GM23338 (cell line): Measurements from ENCODE around the gene NUP50. TPM values are rescaled to one million over a fixed set of nuclear protein-coding genes. Genes with fewer than 3 reads are reported as not detected.
A peak's percentile ranks its signal among the peaks of the same experiment; 100 is the strongest.

Source experiments
- ATAC-seq: fragments of 200-7000 bp; cut with Tn5 transposase; 3 replicates; pipeline ENCODE4 v1.9.1; 2020
- DNase-seq: peaks from one replicate; pipeline ENCODE4 v3.0.0-alpha.2; 2015; ENCODE audit warnings: low spot score
- H2AFZ ChIP-seq: fragments of 200-600 bp; sonication (generic); 2 replicates; pipeline ENCODE4 v1.8.0; 2016; ENCODE audit warnings: antibody characterized with exemption, mild to moderate bottlenecking, moderate library complexity
- H3F3A ChIP-seq: fragments of 200-600 bp; sonication (generic); replicated peaks from 2 replicates; pipeline ENCODE4 v1.8.0; 2017; ENCODE audit warnings: antibody characterized with exemption, mixed run types, low read depth
- H3K27ac ChIP-seq: fragments of 200-600 bp; sonication (generic); 2 replicates; pipeline ENCODE4 v1.6.1; 2016; ENCODE audit warnings: low read depth
- H3K27me3 ChIP-seq: fragments of 200-600 bp; sonication (generic); 2 replicates; pipeline ENCODE4 v1.8.0; 2016; ENCODE audit warnings: mild to moderate bottlenecking, mixed run types, moderate library complexity; ENCODE audit not compliant: insufficient read depth
- H3K36me3 ChIP-seq: fragments of 200-600 bp; sonication (generic); 2 replicates; pipeline ENCODE4 v1.8.0; 2016; ENCODE audit warnings: mild to moderate bottlenecking; ENCODE audit not compliant: insufficient read depth
- H3K4me1 ChIP-seq: fragments of 200-600 bp; sonication (generic); 2 replicates; pipeline ENCODE4 v1.8.0; 2016; ENCODE audit warnings: mild to moderate bottlenecking, moderate library complexity; ENCODE audit not compliant: insufficient read depth
- H3K4me2 ChIP-seq: fragments of 200-600 bp; sonication (generic); 2 replicates; pipeline ENCODE4 v1.7.1; 2017; ENCODE audit warnings: mixed run types
- H3K4me3 ChIP-seq: fragments of 200-600 bp; sonication (generic); 2 replicates; pipeline ENCODE4 v1.6.1; 2016; ENCODE audit warnings: mixed run types
- H3K79me2 ChIP-seq: fragments of 200-600 bp; sonication (generic); replicated peaks from 2 replicates; pipeline ENCODE4 v1.8.0; 2017; ENCODE audit warnings: mild to moderate bottlenecking; ENCODE audit not compliant: insufficient read depth
- H3K9me2 ChIP-seq: fragments of 200-600 bp; sonication (generic); 2 replicates; pipeline ENCODE4 v1.8.0; 2017; ENCODE audit not compliant: insufficient read depth
- H4K20me1 ChIP-seq: fragments of 200-600 bp; sonication (generic); replicated peaks from 2 replicates; pipeline ENCODE4 v1.8.0; 2017; ENCODE audit warnings: mild to moderate bottlenecking; ENCODE audit not compliant: insufficient read depth
- H3K27ac Mint-ChIP-seq: 2 replicates; pipeline ENCODE4 v1.8.0; 2020; ENCODE audit warnings: inconsistent platforms, mild to moderate bottlenecking, moderate library complexity, mixed read lengths
- H3K27me3 Mint-ChIP-seq: 3 replicates; pipeline ENCODE4 v1.8.0; 2022; ENCODE audit warnings: low read depth, mild to moderate bottlenecking, moderate library complexity, mixed read lengths, inconsistent platforms; ENCODE audit not compliant: insufficient read depth, poor library complexity
- H3K36me3 Mint-ChIP-seq: 3 replicates; pipeline ENCODE4 v1.8.0; 2021; ENCODE audit warnings: low read depth, mild to moderate bottlenecking, inconsistent platforms, moderate library complexity, mixed read lengths
- H3K4me1 Mint-ChIP-seq: 3 replicates; pipeline ENCODE4 v1.8.0; 2020; ENCODE audit warnings: mild to moderate bottlenecking, inconsistent platforms, mixed read lengths
- H3K4me3 Mint-ChIP-seq: 3 replicates; pipeline ENCODE4 v1.8.0; 2021; ENCODE audit warnings: moderate library complexity, mild to moderate bottlenecking, inconsistent platforms, mixed read lengths
- H3K9me3 Mint-ChIP-seq: 3 replicates; pipeline ENCODE4 v1.8.0; 2020; ENCODE audit warnings: moderate library complexity, mild to moderate bottlenecking, inconsistent platforms, mixed read lengths
- CREB1 ChIP-seq: fragments of 250-450 bp; sonication (Bioruptor Pico); IDR thresholded peaks from 2 replicates; pipeline ENCODE4 v1.5.0; 2020; ENCODE audit warnings: low read depth, mild to moderate bottlenecking, moderate library complexity
- EZH2 ChIP-seq: fragments of 200-600 bp; sonication (generic); IDR thresholded peaks from one replicate; pipeline ENCODE4 v1.8.0; 2017; ENCODE audit warnings: antibody characterized with exemption, mild to moderate bottlenecking, low read depth; ENCODE audit not compliant: unreplicated experiment
- EZH2phosphoT487 ChIP-seq: fragments of 200-600 bp; sonication (generic); IDR thresholded peaks from one replicate; pipeline ENCODE4 v1.8.1; 2018; ENCODE audit warnings: antibody characterized with exemption; ENCODE audit not compliant: unreplicated experiment
- JUNB ChIP-seq: IDR thresholded peaks from one replicate; pipeline ENCODE4 v1.6.1; 2016; ENCODE audit warnings: antibody characterized with exemption; ENCODE audit not compliant: unreplicated experiment
- NANOG ChIP-seq: IDR thresholded peaks from 2 replicates; pipeline ENCODE4 v1.6.1; 2016; ENCODE audit warnings: antibody characterized with exemption, borderline replicate concordance
- POLR2AphosphoS5 ChIP-seq: IDR thresholded peaks from 2 replicates; pipeline ENCODE4 v1.6.1; 2016; ENCODE audit warnings: antibody characterized with exemption, low read depth
- REST ChIP-seq: IDR thresholded peaks from one replicate; pipeline ENCODE4 v1.6.1; 2018; ENCODE audit warnings: antibody characterized with exemption; ENCODE audit not compliant: unreplicated experiment
- STAT1 ChIP-seq: IDR thresholded peaks from one replicate; pipeline ENCODE4 v1.6.1; 2016; ENCODE audit warnings: antibody characterized with exemption; ENCODE audit not compliant: unreplicated experiment
- ZNF114 ChIP-seq: fragments of 250-450 bp; sonication (Bioruptor Pico); IDR thresholded peaks from 2 replicates; pipeline ENCODE4 v1.5.0; 2020; ENCODE audit warnings: mild to moderate bottlenecking, moderate library complexity
- ZNF331 ChIP-seq: fragments of 250-450 bp; sonication (Bioruptor Pico); IDR thresholded peaks from 2 replicates; pipeline ENCODE4 v1.5.0; 2020; ENCODE audit warnings: low read depth, mild to moderate bottlenecking, moderate library complexity
- polyA plus RNA-seq: library from polyadenylated mRNA; unstranded; fragments of >200 nt; fragmentation: Nextera tagmentation; extraction: Ambion mirVana; gene quantifications from 2 replicates; pipeline ENCODE4 v1.2.1, GENCODE V29; 2016
- total RNA-seq: library from RNA; depleted of rRNA; stranded (reverse); fragments of >200 nt; shearing (Covaris generic); gene quantifications from 2 replicates; pipeline ENCODE4 v1.2.3, GENCODE V29; 2014
- TF ChIP-seq, protein P1 (sequence below): fragments of 250-450 bp; sonication (Bioruptor Pico); IDR thresholded peaks from 2 replicates; pipeline ENCODE4 v1.5.0; 2020; ENCODE audit warnings: mild to moderate bottlenecking, moderate library complexity
- TF ChIP-seq, protein P2 (sequence below), 2 experiments: fragments of 200-600 bp in 1 of 2; sonication (generic) in 1 of 2; conservative IDR thresholded peaks; 2 replicates each; pipeline versions ENCODE4 v1.5.1 to v1.6.1; 2016 to 2017; ENCODE audit warnings: antibody characterized with exemption in 2 of 2, low read depth in 2 of 2, mild to moderate bottlenecking in 2 of 2, moderate library complexity in 1 of 2
- TF ChIP-seq, protein P3 (sequence below): IDR thresholded peaks from 2 replicates; pipeline ENCODE4 v1.6.1; 2016; ENCODE audit warnings: antibody characterized with exemption

The NUP50 gene
- total and polyA plus RNA-seq, 2 experiments from 2014 or later: 45.9 to 96.6 TPM

- Histone ChIP-seq H3K79me2 (peaks cover 24% of the 10 kb centered on the region), H3K4me2 (peak overlapping the region; percentile 62), H2AFZ (no peak overlapping the region), H4K20me1 (peaks cover 13% of the 10 kb centered on the region), H3F3A (no peaks in the 10 kb centered on the region; the same call in 1 of the 2 replicates), H3K27ac (no peak overlapping the region), H3K36me3 (no peaks in the 10 kb centered on the region), H3K4me1 (peaks cover 10% of the 10 kb centered on the region), H3K27me3 (no peaks in the 10 kb centered on the region), H3K9me2 (no peaks in the 10 kb centered on the region), H3K4me3 (no peak overlapping the region)
- Mint-ChIP-seq H3K27ac (peak overlapping the region; percentile 80), H3K9me3 (no peaks in the 10 kb centered on the region), H3K4me3 (peak overlapping the region; percentile 36; the same call in 2 of the 3 replicates), H3K36me3 (peaks cover 6% of the 10 kb centered on the region; the same call in 2 of the 3 replicates), H3K4me1 (peaks cover 39% of the 10 kb centered on the region), H3K27me3 (peaks cover 7% of the 10 kb centered on the region)
- ATAC-seq: no peak
- no peak for TF ChIP-seq EZH2
- TF ChIP-seq EZH2phosphoT487: no peak
- TF ChIP-seq ZNF331 (CRISPR knock-in tag): no peak
- no peak for TF ChIP-seq POLR2AphosphoS5
- no peak for TF ChIP-seq STAT1
- TF ChIP-seq, protein P1, sequence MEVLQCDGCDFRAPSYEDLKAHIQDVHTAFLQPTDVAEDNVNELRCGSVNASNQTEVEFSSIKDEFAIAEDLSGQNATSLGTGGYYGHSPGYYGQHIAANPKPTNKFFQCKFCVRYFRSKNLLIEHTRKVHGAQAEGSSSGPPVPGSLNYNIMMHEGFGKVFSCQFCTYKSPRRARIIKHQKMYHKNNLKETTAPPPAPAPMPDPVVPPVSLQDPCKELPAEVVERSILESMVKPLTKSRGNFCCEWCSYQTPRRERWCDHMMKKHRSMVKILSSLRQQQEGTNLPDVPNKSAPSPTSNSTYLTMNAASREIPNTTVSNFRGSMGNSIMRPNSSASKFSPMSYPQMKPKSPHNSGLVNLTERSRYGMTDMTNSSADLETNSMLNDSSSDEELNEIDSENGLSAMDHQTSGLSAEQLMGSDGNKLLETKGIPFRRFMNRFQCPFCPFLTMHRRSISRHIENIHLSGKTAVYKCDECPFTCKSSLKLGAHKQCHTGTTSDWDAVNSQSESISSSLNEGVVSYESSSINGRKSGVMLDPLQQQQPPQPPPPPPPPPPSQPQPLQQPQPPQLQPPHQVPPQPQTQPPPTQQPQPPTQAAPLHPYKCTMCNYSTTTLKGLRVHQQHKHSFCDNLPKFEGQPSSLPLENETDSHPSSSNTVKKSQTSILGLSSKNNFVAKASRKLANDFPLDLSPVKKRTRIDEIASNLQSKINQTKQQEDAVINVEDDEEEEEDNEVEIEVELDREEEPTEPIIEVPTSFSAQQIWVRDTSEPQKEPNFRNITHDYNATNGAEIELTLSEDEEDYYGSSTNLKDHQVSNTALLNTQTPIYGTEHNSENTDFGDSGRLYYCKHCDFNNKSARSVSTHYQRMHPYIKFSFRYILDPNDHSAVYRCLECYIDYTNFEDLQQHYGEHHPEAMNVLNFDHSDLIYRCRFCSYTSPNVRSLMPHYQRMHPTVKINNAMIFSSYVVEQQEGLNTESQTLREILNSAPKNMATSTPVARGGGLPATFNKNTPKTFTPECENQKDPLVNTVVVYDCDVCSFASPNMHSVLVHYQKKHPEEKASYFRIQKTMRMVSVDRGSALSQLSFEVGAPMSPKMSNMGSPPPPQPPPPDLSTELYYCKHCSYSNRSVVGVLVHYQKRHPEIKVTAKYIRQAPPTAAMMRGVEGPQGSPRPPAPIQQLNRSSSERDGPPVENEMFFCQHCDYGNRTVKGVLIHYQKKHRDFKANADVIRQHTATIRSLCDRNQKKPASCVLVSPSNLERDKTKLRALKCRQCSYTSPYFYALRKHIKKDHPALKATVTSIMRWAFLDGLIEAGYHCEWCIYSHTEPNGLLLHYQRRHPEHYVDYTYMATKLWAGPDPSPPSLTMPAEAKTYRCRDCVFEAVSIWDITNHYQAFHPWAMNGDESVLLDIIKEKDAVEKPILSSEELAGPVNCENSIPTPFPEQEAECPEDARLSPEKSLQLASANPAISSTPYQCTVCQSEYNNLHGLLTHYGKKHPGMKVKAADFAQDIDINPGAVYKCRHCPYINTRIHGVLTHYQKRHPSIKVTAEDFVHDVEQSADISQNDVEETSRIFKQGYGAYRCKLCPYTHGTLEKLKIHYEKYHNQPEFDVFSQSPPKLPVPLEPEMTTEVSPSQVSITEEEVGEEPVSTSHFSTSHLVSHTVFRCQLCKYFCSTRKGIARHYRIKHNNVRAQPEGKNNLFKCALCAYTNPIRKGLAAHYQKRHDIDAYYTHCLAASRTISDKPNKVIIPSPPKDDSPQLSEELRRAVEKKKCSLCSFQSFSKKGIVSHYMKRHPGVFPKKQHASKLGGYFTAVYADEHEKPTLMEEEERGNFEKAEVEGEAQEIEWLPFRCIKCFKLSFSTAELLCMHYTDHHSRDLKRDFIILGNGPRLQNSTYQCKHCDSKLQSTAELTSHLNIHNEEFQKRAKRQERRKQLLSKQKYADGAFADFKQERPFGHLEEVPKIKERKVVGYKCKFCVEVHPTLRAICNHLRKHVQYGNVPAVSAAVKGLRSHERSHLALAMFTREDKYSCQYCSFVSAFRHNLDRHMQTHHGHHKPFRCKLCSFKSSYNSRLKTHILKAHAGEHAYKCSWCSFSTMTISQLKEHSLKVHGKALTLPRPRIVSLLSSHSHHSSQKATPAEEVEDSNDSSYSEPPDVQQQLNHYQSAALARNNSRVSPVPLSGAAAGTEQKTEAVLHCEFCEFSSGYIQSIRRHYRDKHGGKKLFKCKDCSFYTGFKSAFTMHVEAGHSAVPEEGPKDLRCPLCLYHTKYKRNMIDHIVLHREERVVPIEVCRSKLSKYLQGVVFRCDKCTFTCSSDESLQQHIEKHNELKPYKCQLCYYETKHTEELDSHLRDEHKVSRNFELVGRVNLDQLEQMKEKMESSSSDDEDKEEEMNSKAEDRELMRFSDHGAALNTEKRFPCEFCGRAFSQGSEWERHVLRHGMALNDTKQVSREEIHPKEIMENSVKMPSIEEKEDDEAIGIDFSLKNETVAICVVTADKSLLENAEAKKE (CRISPR knock-in tag): no peak
- TF ChIP-seq ZNF114: no peak
- TF ChIP-seq CREB1 (CRISPR knock-in tag): no peak
- TF ChIP-seq, protein P2, sequence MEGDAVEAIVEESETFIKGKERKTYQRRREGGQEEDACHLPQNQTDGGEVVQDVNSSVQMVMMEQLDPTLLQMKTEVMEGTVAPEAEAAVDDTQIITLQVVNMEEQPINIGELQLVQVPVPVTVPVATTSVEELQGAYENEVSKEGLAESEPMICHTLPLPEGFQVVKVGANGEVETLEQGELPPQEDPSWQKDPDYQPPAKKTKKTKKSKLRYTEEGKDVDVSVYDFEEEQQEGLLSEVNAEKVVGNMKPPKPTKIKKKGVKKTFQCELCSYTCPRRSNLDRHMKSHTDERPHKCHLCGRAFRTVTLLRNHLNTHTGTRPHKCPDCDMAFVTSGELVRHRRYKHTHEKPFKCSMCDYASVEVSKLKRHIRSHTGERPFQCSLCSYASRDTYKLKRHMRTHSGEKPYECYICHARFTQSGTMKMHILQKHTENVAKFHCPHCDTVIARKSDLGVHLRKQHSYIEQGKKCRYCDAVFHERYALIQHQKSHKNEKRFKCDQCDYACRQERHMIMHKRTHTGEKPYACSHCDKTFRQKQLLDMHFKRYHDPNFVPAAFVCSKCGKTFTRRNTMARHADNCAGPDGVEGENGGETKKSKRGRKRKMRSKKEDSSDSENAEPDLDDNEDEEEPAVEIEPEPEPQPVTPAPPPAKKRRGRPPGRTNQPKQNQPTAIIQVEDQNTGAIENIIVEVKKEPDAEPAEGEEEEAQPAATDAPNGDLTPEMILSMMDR (conservative IDR thresholded peaks at IDR 0.05; ENCODE audit: low read depth in 2 of 2): no peak
- no peak for TF ChIP-seq JUNB
- TF ChIP-seq, protein P3, sequence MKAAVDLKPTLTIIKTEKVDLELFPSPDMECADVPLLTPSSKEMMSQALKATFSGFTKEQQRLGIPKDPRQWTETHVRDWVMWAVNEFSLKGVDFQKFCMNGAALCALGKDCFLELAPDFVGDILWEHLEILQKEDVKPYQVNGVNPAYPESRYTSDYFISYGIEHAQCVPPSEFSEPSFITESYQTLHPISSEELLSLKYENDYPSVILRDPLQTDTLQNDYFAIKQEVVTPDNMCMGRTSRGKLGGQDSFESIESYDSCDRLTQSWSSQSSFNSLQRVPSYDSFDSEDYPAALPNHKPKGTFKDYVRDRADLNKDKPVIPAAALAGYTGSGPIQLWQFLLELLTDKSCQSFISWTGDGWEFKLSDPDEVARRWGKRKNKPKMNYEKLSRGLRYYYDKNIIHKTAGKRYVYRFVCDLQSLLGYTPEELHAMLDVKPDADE: no peak
- no peak for TF ChIP-seq NANOG
- TF ChIP-seq REST: no peak
- DNase-seq: no peak
These were observed 48.1 kb downstream of the NUP50 start for GRCh38 chr22:45211848-45212247.
